Measurements from ENCODE around the gene MEIOSIN.

DNA sequence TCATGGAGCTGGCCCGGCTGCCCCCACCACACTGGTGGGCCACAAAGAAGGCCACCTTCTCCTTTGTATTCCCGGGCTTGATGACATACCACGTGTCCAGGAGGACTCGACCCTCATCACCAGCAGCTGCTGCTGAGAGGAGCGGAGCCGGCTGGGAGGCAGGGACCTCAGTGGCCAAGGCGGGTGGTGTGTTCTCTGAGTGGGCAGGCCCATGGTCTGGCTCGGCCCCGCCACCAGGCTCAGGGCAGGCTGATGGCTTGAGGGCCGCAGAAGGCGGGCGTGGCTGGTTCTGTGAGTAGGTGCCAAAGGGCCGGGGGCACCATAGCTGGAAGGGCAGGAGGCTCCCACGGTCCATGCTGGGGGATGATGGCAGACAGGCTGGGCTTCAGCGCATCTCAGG lies 20.1 kb upstream of the MEIOSIN start:
- TF ChIP-seq POLR2A (IDR thresholded peaks at IDR 0.05; ENCODE audit: extremely low read depth, insufficient read length) (no peak), MAX (IDR thresholded peaks at IDR 0.05; ENCODE audit: low read depth, low read length) (no peak), MYC (IDR thresholded peaks at IDR 0.05; ENCODE audit: low read depth, low read length) (no peak)
- TF ChIP-seq, protein P1, sequence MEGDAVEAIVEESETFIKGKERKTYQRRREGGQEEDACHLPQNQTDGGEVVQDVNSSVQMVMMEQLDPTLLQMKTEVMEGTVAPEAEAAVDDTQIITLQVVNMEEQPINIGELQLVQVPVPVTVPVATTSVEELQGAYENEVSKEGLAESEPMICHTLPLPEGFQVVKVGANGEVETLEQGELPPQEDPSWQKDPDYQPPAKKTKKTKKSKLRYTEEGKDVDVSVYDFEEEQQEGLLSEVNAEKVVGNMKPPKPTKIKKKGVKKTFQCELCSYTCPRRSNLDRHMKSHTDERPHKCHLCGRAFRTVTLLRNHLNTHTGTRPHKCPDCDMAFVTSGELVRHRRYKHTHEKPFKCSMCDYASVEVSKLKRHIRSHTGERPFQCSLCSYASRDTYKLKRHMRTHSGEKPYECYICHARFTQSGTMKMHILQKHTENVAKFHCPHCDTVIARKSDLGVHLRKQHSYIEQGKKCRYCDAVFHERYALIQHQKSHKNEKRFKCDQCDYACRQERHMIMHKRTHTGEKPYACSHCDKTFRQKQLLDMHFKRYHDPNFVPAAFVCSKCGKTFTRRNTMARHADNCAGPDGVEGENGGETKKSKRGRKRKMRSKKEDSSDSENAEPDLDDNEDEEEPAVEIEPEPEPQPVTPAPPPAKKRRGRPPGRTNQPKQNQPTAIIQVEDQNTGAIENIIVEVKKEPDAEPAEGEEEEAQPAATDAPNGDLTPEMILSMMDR (IDR thresholded peaks at IDR 0.05; ENCODE audit: low read depth, low read length) = no peak
